Stomach (tissue), 9 donors: ENCODE results near the gene MTRFR. TPM values are rescaled to one million over a fixed set of nuclear protein-coding genes. Genes with fewer than 3 reads are reported as not detected.

Experiments
- DNase-seq, 2 donors: peaks; one replicate each; pipeline versions ENCODE4 v3.0.0 to v3.0.0-alpha.2; 2013 to 2019
- H3K27ac ChIP-seq, 5 donors: fragments of 200-600 bp in 4 of 5; sonication (generic) in 4 of 5; one replicate each; pipeline ENCODE4 v1.5.1; 2013 to 2019; ENCODE audit warnings: mild to moderate bottlenecking in 1 of 5, moderate library complexity in 1 of 5
- H3K27me3 ChIP-seq, 3 donors: fragments of 200-600 bp; sonication (generic); one replicate each; pipeline ENCODE4 v1.5.1; 2017 to 2019; ENCODE audit warnings: mixed run types in 1 of 3
- H3K36me3 ChIP-seq, 4 donors: fragments of 200-600 bp; sonication (generic); 1 replicate in 3 of 4; 2 replicates in 1 of 4; pipeline ENCODE4 v1.5.1; 2016 to 2019
- H3K4me1 ChIP-seq, 4 donors: fragments of 200-600 bp; sonication (generic); one replicate each; pipeline ENCODE4 v1.5.1; 2016 to 2019
- H3K4me3 ChIP-seq, 4 donors: fragments of 200-600 bp; sonication (generic) in 3 of 4; one replicate each; pipeline ENCODE4 v1.5.1; 2016 to 2019; ENCODE audit warnings: mild to moderate bottlenecking in 1 of 4
- H3K9me3 ChIP-seq, 4 donors: fragments of 200-600 bp; sonication (generic); one replicate each; pipeline ENCODE4 v1.5.1; 2016 to 2019
- EP300 ChIP-seq: sonication (generic); formaldehyde crosslinking; IDR thresholded peaks from one replicate; pipeline ENCODE4 v1.6.1; 2017; ENCODE audit warnings: antibody characterized with exemption
- POLR2A ChIP-seq, 4 donors: fragments of 450-650 bp; IDR thresholded peaks; one replicate each; pipeline ENCODE4 v1.6.1; 2016; ENCODE audit warnings: antibody characterized with exemption in 4 of 4, control low read depth in 2 of 4, mild to moderate bottlenecking in 1 of 4, moderate library complexity in 1 of 4
- POLR2AphosphoS5 ChIP-seq, 3 donors: sonication (generic); formaldehyde crosslinking; IDR thresholded peaks; one replicate each; pipeline ENCODE4 v1.6.1; 2016; ENCODE audit warnings: antibody characterized with exemption in 3 of 3
- WGBS, 5 donors: extraction: QIAGEN DNeasy Blood & Tissue Kit in 3 of 5; methylation state at CpG; one replicate each; pipeline versions ENCODE4 v1.1.5 to v1.1.7; 2013 to 2018; 5-methylcytosine and 5-hydroxymethylcytosine counted together
- intact Hi-C: fragments of 100-400 bp; cut with DNase I; formaldehyde crosslinking; loops from one replicate; pipeline ENCODE4 v1.15.1; 2023; ENCODE audit warnings: low total_unique reads
- polyA plus RNA-seq, 3 donors: library from polyadenylated mRNA; stranded (reverse); fragments of 200-250 nt; gene quantifications; one replicate each; pipeline ENCODE4 v1.2.3, GENCODE V29; 2013
- total RNA-seq, 5 donors: library from RNA; depleted of rRNA; stranded (reverse); fragments of >200 nt; gene quantifications; one replicate each; pipeline versions ENCODE4 v1.1.0 to v1.2.3, GENCODE V29; 2014 to 2016
- TF ChIP-seq, protein P1 (sequence below), 7 experiments: fragments of 450-650 bp in 4 of 7; fragments of 200-600 bp in 3 of 7; sonication (generic) in 3 of 7; IDR thresholded peaks; one replicate each; pipeline ENCODE4 v1.5.1; 2016 to 2019; ENCODE audit warnings: antibody characterized with exemption in 7 of 7, control low read depth in 2 of 7, mild to moderate bottlenecking in 1 of 7
- donor health status: healthy with polysubstance abuse.
- donor health status: Bipolar disorder and iron deficiency.
- donor health status: healthy.

The MTRFR gene
- total and polyA plus RNA-seq, 8 donors, result 3.1 to 20.0 (median 9.7) TPM; not detected in 1

DNA sequence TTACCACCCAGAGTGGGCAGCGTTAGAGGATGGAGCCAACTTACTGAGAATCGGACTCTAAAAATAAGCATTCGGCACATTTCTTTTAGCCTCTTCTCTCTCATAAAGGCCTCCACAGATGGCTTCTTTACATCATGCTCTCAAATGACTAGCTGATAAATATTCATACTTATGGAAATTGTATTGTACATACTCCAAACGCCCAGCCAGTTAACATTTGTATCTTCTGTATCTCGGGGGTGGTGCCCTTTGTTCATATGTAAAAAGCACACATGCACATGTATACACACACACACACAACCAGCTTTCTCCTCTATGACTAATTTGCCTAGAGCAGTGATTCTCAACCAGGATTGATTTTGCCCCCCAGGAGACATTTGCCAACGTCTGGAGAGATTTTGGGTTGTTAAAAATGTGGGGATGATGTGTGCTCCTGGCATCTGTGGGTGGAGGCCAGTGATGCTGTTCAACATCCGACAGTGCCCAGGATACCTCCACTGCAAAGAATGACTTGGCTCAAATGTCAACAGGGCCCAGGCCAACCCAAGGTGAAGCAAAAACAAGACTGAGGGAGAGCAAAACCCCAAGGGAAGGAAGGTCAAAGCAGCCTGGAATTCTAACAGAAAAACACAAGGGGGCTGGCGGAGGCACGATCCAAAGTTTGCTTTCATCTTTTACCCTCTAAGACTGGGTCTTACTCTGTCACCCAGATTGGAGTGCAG lies 53.6 kb downstream of the MTRFR start:
- Histone ChIP-seq H3K4me3 (no peak overlapping the region), H3K9me3 (no peaks in the 10 kb centered on the region), H3K4me1 (no peaks in the 10 kb centered on the region), H3K36me3 (peaks cover 0 to 33% (median 24%) of the 10 kb centered on the region in 4 donors), H3K27me3 (no peaks in the 10 kb centered on the region), H3K27ac (no peak overlapping the region)
- TF ChIP-seq POLR2AphosphoS5 (IDR thresholded peaks at IDR 0.05) (no peak), EP300 (no peak), POLR2A (IDR thresholded peaks at IDR 0.05) (no peak)
- TF ChIP-seq, protein P1, sequence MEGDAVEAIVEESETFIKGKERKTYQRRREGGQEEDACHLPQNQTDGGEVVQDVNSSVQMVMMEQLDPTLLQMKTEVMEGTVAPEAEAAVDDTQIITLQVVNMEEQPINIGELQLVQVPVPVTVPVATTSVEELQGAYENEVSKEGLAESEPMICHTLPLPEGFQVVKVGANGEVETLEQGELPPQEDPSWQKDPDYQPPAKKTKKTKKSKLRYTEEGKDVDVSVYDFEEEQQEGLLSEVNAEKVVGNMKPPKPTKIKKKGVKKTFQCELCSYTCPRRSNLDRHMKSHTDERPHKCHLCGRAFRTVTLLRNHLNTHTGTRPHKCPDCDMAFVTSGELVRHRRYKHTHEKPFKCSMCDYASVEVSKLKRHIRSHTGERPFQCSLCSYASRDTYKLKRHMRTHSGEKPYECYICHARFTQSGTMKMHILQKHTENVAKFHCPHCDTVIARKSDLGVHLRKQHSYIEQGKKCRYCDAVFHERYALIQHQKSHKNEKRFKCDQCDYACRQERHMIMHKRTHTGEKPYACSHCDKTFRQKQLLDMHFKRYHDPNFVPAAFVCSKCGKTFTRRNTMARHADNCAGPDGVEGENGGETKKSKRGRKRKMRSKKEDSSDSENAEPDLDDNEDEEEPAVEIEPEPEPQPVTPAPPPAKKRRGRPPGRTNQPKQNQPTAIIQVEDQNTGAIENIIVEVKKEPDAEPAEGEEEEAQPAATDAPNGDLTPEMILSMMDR (IDR thresholded peaks at IDR 0.05), result no peak
- WGBS, 5 donors, result 64 to 69% (median 67%) methylated on average over 9 of the region's 9 CpGs
- no peak for DNase-seq
- intact Hi-C loops, result no loop called here

DNA sequence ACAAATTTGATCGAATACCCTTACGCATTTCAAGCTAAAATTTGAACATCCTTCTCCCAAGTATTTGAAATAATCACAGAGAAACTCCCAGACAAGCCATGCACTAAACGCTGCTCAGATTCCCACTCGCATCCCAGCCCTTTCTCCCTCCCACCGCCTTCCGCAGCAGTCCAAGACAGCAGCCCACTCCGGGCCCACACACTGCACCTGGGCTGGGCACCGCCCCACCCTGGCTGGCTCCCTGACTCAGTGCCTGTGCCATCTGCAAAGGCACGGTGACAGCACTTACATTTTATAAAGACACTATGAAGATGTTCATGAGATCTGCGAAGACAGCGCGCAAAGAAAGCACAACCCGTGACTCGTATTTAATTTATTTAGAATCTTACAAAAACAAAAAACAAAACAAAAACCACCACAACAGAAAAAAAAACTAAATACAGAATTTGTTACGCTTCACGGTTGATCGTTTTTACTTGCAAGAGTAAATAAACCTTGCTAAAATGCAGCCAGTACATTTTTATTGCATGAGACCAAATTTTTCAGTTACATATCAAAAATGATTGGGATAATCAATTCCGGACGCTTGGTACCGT lies 55.6 kb downstream of the MTRFR start:
- intact Hi-C loops, result no loop called here
- WGBS, 5 donors, result 94 to 97% (median 95%) methylated on average over 20 of the region's 20 CpGs
- DNase-seq, result no peak

DNA sequence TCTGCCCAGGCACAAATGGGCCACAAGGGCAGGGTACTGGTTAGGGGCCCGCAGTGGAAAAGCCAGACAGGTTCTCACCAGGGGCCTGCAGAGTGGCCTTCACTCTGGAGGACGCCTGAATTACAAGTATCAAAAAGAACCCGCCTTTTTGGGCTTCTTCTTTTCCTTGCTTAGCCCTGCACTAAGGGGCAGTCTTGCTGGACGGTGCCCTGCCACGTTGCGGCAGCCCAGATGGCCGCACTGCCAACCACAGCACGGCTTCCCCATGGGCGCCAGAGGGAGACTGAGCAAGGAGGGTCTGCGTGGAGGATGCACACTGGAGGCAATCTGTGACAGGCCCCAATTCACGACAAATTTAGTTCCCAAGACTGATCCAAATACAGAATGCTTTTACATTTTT lies 56.7 kb downstream of the MTRFR start:
- 91 to 97% (median 95%) methylated on average over 11 of the region's 11 CpGs for WGBS, 5 donors
- Histone ChIP-seq H3K36me3 (peaks cover 14 to 62% (median 54%) of the 10 kb centered on the region in 4 donors), H3K27me3 (no peaks in the 10 kb centered on the region), H3K4me3 (no peak overlapping the region), H3K4me1 (no peaks in the 10 kb centered on the region), H3K27ac (no peak overlapping the region), H3K9me3 (no peaks in the 10 kb centered on the region)
- intact Hi-C loops, result no loop called here
- DNase-seq, result no peak
- TF ChIP-seq, protein P1 (IDR thresholded peaks at IDR 0.05), result no peak
- TF ChIP-seq POLR2A (IDR thresholded peaks at IDR 0.05), result no peak
- TF ChIP-seq POLR2AphosphoS5 (IDR thresholded peaks at IDR 0.05), result no peak
- TF ChIP-seq EP300, result no peak

More for the DNA sequence above, 55.6 kb downstream of the MTRFR start:
- no peak overlapping the region for H3K4me3 ChIP-seq
- no peaks in the 10 kb centered on the region for H3K27me3 ChIP-seq
- peaks cover 11 to 54% (median 44%) of the 10 kb centered on the region in 4 donors for H3K36me3 ChIP-seq
- H3K4me1 ChIP-seq, result no peaks in the 10 kb centered on the region
- TF ChIP-seq POLR2AphosphoS5 (IDR thresholded peaks at IDR 0.05) (no peak), EP300 (no peak), POLR2A (IDR thresholded peaks at IDR 0.05) (no peak)
- TF ChIP-seq, protein P1 (IDR thresholded peaks at IDR 0.05), result no peak
- H3K9me3 ChIP-seq, result no peaks in the 10 kb centered on the region
- H3K27ac ChIP-seq, result no peak overlapping the region

DNA sequence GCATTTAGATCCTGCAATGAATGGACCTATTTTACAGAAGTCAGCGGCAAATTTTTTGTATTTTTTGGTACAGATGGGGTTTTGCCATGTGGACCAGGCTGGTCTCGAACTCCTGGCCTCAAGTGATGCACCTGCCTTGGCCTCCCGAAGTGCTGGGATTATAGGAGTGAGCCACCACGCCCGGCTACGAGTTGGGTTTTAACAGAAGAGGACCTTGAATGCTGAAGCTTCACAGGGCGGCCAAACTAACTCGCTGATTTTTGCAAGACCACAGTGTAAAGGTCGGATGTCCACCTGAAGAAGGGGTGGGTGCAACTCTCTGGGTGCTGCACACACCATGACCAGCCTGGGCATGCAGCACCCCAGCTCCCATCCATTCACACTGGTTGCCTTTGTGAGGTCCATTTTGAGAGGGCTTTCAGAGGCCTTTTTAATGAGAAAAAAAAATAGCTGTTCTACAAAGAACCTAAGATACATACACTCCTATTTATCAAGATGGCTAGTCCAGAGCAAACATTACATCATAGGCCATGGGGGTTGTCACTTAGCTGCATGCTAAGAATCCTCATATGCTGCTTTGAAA lies 60.0 kb downstream of the MTRFR start:
- Histone ChIP-seq H3K27ac (no peak overlapping the region), H3K9me3 (no peaks in the 10 kb centered on the region), H3K27me3 (no peaks in the 10 kb centered on the region), H3K4me1 (no peaks in the 10 kb centered on the region), H3K36me3 (peaks cover 33 to 95% (median 86%) of the 10 kb centered on the region in 4 donors), H3K4me3 (no peak overlapping the region)
- intact Hi-C loops, result no loop called here
- peak in 1 of 2 donors; percentile 26 for DNase-seq
- 86 to 94% (median 89%) methylated on average over 9 of the region's 9 CpGs for WGBS, 5 donors
- TF ChIP-seq POLR2A (IDR thresholded peaks at IDR 0.05) (no peak), POLR2AphosphoS5 (IDR thresholded peaks at IDR 0.05) (no peak), EP300 (no peak)
- TF ChIP-seq, protein P1 (IDR thresholded peaks at IDR 0.05), result no peak
